Measurements from ENCODE around the gene PHLPP2. TPM values are rescaled to one million over a fixed set of nuclear protein-coding genes. Genes with fewer than 3 reads are reported as not detected.

The PHLPP2 gene
- polyA plus RNA-seq, 3 donors = 0.57 to 2.5 (median 1.4) TPM

DNA sequence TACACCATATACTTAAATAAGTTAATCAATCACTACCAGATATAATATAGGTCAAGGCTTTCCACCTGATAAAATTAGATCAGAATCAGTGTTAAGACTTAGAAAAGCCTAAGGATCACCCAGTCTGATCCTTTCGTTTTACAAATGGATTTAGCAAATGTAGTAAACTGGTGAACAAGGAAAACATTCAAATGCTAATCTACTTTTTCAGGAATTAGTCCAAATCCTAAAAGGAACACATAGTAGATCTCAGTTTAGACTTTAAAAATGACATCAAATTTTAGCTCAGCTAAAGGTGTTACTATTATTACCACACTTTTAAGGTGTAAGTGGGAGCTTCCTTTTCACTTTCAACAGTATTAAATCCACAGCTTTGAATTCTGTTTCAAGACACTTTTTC is 12.0 kb downstream of the PHLPP2 start:
- no peak overlapping the region for H3K27ac ChIP-seq (ENCODE audit: low read depth in 1 of 2, low read length in 2 of 2)

DNA sequence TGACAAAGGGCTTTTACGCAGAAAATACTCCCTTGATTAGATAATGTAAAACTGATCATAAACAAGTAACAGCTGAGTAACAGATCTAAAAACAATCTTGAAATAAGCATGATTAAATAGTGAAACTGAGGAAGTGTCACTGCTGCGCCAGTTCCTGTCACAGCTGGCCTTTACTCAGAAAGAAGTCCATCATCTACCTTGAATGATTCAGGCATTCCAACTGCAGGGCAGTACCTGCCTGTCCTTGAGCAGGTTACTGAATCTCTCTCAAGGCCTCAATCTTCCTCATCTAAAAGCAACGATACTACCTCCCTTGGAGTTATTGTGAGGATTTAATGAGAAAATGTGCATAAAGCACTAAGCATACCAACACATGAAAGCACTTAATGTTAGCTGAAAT is 12.7 kb downstream of the PHLPP2 start:
- H3K4me3 ChIP-seq (replicated peaks in 1 of 3; ENCODE audit: low read depth in 2 of 3, low read length in 3 of 3) = no peak overlapping the region
- no peak overlapping the region for H3K27ac ChIP-seq (ENCODE audit: low read depth in 1 of 2, low read length in 2 of 2)
- no peak overlapping the region for H3K4me3 Mint-ChIP-seq
- no peaks in the 10 kb centered on the region for H3K9me3 ChIP-seq (replicated peaks in 1 of 2; ENCODE audit: control insufficient read depth in 1 of 2, insufficient read depth in 1 of 2, low read length in 2 of 2)
- TF ChIP-seq CTCF (IDR thresholded peaks at IDR 0.05) = no peak
- no peaks in the 10 kb centered on the region for H3K36me3 ChIP-seq (replicated peaks in 1 of 2; ENCODE audit: control insufficient read depth in 1 of 2, insufficient read depth in 2 of 2, low read length in 2 of 2)
- no peaks in the 10 kb centered on the region for H3K4me1 Mint-ChIP-seq
- peaks cover 0 to 6% (median 0%) of the 10 kb centered on the region in 7 donors for H3K9me3 Mint-ChIP-seq
- no peaks in the 10 kb centered on the region for H3K36me3 Mint-ChIP-seq
- intact Hi-C loops (cut with micrococcal nuclease) = no loop called here
- H3K4me1 ChIP-seq (ENCODE audit: control insufficient read depth in 1 of 2, insufficient read depth in 2 of 2, low read length in 2 of 2) = no peaks in the 10 kb centered on the region
- H3K79me2 ChIP-seq (ENCODE audit: insufficient read depth, low read length) = no peaks in the 10 kb centered on the region
- H3K27ac Mint-ChIP-seq = no peak overlapping the region
- no peak overlapping the region for H2AFZ ChIP-seq (ENCODE audit: insufficient read depth, low read depth, low read length, poor library complexity, severe bottlenecking)
- DNase-seq = no peak
- H3K27me3 Mint-ChIP-seq (ENCODE audit: low read depth in 3 of 3) = peaks cover 0 to 2% (median 0%) of the 10 kb centered on the region in 3 donors
- no CpG with 5 or more reads among the region's 3 CpGs for WGBS (ENCODE audit: insufficient coverage)
- no peak overlapping the region for H3K9ac ChIP-seq (ENCODE audit: insufficient read depth, low read length, poor library complexity, severe bottlenecking)
- H4K20me1 ChIP-seq (ENCODE audit: insufficient read depth, low read length) = no peaks in the 10 kb centered on the region
- no peaks in the 10 kb centered on the region for H3K27me3 ChIP-seq (ENCODE audit: control insufficient read depth in 2 of 2, insufficient read depth in 2 of 2, low read length in 2 of 2)
- H3K4me2 ChIP-seq (replicated peaks; ENCODE audit: extremely low read depth, low read length, poor library complexity, severe bottlenecking) = no peak overlapping the region

More for the DNA sequence above, 12.0 kb downstream of the PHLPP2 start:
- WGBS (ENCODE audit: insufficient coverage) = no CpG with 5 or more reads among the region's 1 CpG
- no peaks in the 10 kb centered on the region for H3K9me3 ChIP-seq (replicated peaks in 1 of 2; ENCODE audit: control insufficient read depth in 1 of 2, insufficient read depth in 1 of 2, low read length in 2 of 2)
- Mint-ChIP-seq H3K4me3 (no peak overlapping the region), H3K27ac (no peak overlapping the region), H3K27me3 (ENCODE audit: low read depth in 3 of 3) (peaks cover 0 to 2% (median 0%) of the 10 kb centered on the region in 3 donors), H3K9me3 (peaks cover 0 to 6% (median 0%) of the 10 kb centered on the region in 7 donors), H3K36me3 (no peaks in the 10 kb centered on the region), H3K4me1 (no peaks in the 10 kb centered on the region)
- DNase-seq = no peak
- H2AFZ ChIP-seq (ENCODE audit: insufficient read depth, low read depth, low read length, poor library complexity, severe bottlenecking) = no peak overlapping the region
- no peaks in the 10 kb centered on the region for H3K4me1 ChIP-seq (ENCODE audit: control insufficient read depth in 1 of 2, insufficient read depth in 2 of 2, low read length in 2 of 2)
- intact Hi-C loops (cut with micrococcal nuclease) = no loop called here
- TF ChIP-seq CTCF (IDR thresholded peaks at IDR 0.05) = no peak
- no peak overlapping the region for H3K9ac ChIP-seq (ENCODE audit: insufficient read depth, low read length, poor library complexity, severe bottlenecking)
- no peak overlapping the region for H3K4me3 ChIP-seq (replicated peaks in 1 of 3; ENCODE audit: low read depth in 2 of 3, low read length in 3 of 3)
- no peaks in the 10 kb centered on the region for H4K20me1 ChIP-seq (ENCODE audit: insufficient read depth, low read length)
- no peaks in the 10 kb centered on the region for H3K36me3 ChIP-seq (replicated peaks in 1 of 2; ENCODE audit: control insufficient read depth in 1 of 2, insufficient read depth in 2 of 2, low read length in 2 of 2)
- no peaks in the 10 kb centered on the region for H3K27me3 ChIP-seq (ENCODE audit: control insufficient read depth in 2 of 2, insufficient read depth in 2 of 2, low read length in 2 of 2)
- H3K79me2 ChIP-seq (ENCODE audit: insufficient read depth, low read length) = no peaks in the 10 kb centered on the region
- no peak overlapping the region for H3K4me2 ChIP-seq (replicated peaks; ENCODE audit: extremely low read depth, low read length, poor library complexity, severe bottlenecking)
